Transverse colon (tissue), 4 donors: ENCODE measurements around the gene PNKP. TPM values are rescaled to one million over a fixed set of nuclear protein-coding genes. Genes with fewer than 3 reads are reported as not detected.
"Not testable (repeated sequence)": the region's sequence is repeated elsewhere in the genome, so short reads cannot be mapped to it uniquely, and the experiment has no call there.

Experiments
- DNase-seq: peaks from one replicate; pipeline ENCODE4 v3.0.0-alpha.2; 2019
- H3K27ac ChIP-seq, 4 donors: fragments of 200-600 bp; sonication (generic); 2 replicates each; pipeline ENCODE4 v1.5.1; 2016 to 2018; ENCODE audit warnings: inconsistent platforms in 4 of 4
- H3K27me3 ChIP-seq: fragments of 200-600 bp; sonication (generic); 2 replicates; pipeline ENCODE4 v1.5.1; 2017; ENCODE audit warnings: inconsistent platforms
- H3K36me3 ChIP-seq, 4 donors: fragments of 200-600 bp; sonication (generic); 2 replicates each; pipeline ENCODE4 v1.5.1; 2017 to 2019; ENCODE audit warnings: inconsistent platforms in 4 of 4
- H3K4me1 ChIP-seq, 4 donors: fragments of 200-600 bp; sonication (generic); 2 replicates each; pipeline ENCODE4 v1.5.1; 2017 to 2020; ENCODE audit warnings: inconsistent platforms in 4 of 4
- H3K4me3 ChIP-seq, 4 donors: fragments of 200-600 bp; sonication (generic); 1 replicate in 1 of 4; 2 replicates in 3 of 4; pipeline versions ENCODE4 v1.5.1 to v1.6.1; 2017 to 2019; ENCODE audit warnings: inconsistent platforms in 4 of 4
- H3K9me3 ChIP-seq, 2 donors: fragments of 200-600 bp; sonication (generic); 2 replicates each; pipeline ENCODE4 v1.5.1; 2017 to 2019; ENCODE audit warnings: inconsistent platforms in 2 of 2
- CTCF ChIP-seq, 5 experiments: fragments of 200-600 bp in 3 of 5; fragments of 450-650 bp in 2 of 5; sonication (generic) in 3 of 5; IDR thresholded peaks; 1 replicate in 2 of 5; 2 replicates in 3 of 5; pipeline ENCODE4 v1.5.1; 2016 to 2017; ENCODE audit warnings: antibody characterized with exemption in 5 of 5, inconsistent platforms in 3 of 5, mild to moderate bottlenecking in 2 of 5, moderate library complexity in 1 of 5
- EP300 ChIP-seq: sonication (generic); formaldehyde crosslinking; IDR thresholded peaks from one replicate; pipeline ENCODE4 v1.6.1; 2017; ENCODE audit warnings: antibody characterized with exemption, low read depth
- POLR2A ChIP-seq: fragments of 450-650 bp; IDR thresholded peaks from one replicate; pipeline ENCODE4 v1.6.1; 2016; ENCODE audit warnings: antibody characterized with exemption, mild to moderate bottlenecking, moderate library complexity
- POLR2AphosphoS5 ChIP-seq, 3 donors: sonication (generic); formaldehyde crosslinking; IDR thresholded peaks; one replicate each; pipeline ENCODE4 v1.6.1; 2016; ENCODE audit warnings: antibody characterized with exemption in 3 of 3
- WGBS, 2 donors: methylation state at CpG; one replicate each; pipeline ENCODE4 v1.1.5; 2018; ENCODE audit warnings: low coverage in 1 of 2; 5-methylcytosine and 5-hydroxymethylcytosine counted together
- in situ Hi-C, 4 donors: fragments of 200-750 bp; cut with MboI; loops; one replicate each; pipeline versions ENCODE4 v1.15.0 to v1.15.1; 2017; ENCODE audit warnings: low sequenced_read_pairs in 3 of 4, low pct_ligation_motif_present in 1 of 4, low pct_unique_long_range_greater_than_20kb in 1 of 4
- intact Hi-C: fragments of 100-400 bp; cut with DNase I; formaldehyde crosslinking; loops from one replicate; pipeline ENCODE4 v1.15.1; 2023; ENCODE audit warnings: low total_unique reads
- total RNA-seq, 4 donors: library from RNA; depleted of rRNA; stranded (reverse); fragments of >200 nt; gene quantifications; one replicate each; pipeline ENCODE4 v1.1.0, GENCODE V29; 2016

Gene PNKP
- total RNA-seq, 4 donors from 2014 or later = 60.8 to 128 (median 99.6) TPM

GRCh38 chr19:49827034-49827433 is 40.3 kb downstream of the PNKP start:
- DNase-seq = no peak
- Histone ChIP-seq H3K27me3 (no peaks in the 10 kb centered on the region), H3K4me1 (no peaks in the 10 kb centered on the region), H3K9me3 (no peaks in the 10 kb centered on the region), H3K27ac (no peak overlapping the region), H3K36me3 (peaks cover 0 to 14% (median 3%) of the 10 kb centered on the region in 4 donors), H3K4me3 (no peak overlapping the region)
- intact Hi-C loops (no loop called here), in situ Hi-C loops (no loop called here)
- 88 to 93% methylated on average over 7 to 14 of the region's 14 CpGs for WGBS, 2 donors
- TF ChIP-seq POLR2AphosphoS5 (IDR thresholded peaks at IDR 0.05) = no peak
- no peak for TF ChIP-seq EP300
- TF ChIP-seq CTCF (IDR thresholded peaks at IDR 0.05) = no peak
- TF ChIP-seq POLR2A = no peak

- DNase-seq = no peak
- no peaks in the 10 kb centered on the region for H3K27me3 ChIP-seq
- in situ Hi-C loops = no loop called here
- WGBS, 2 donors = 87 to 100% methylated on average over 2 to 6 of the region's 6 CpGs
- peaks cover 0 to 7% (median under 1%) of the 10 kb centered on the region in 4 donors for H3K4me1 ChIP-seq
- peaks cover 0 to 4% (median 0%) of the 10 kb centered on the region in 4 donors for H3K36me3 ChIP-seq
- TF ChIP-seq EP300 = no peak
- TF ChIP-seq CTCF (IDR thresholded peaks at IDR 0.05) = no peak
- no peak for TF ChIP-seq POLR2A
- no peak for TF ChIP-seq POLR2AphosphoS5 (IDR thresholded peaks at IDR 0.05)
- no peak overlapping the region for H3K27ac ChIP-seq
- intact Hi-C loops = no loop called here
- H3K4me3 ChIP-seq = no peak overlapping the region
- H3K9me3 ChIP-seq = no peaks in the 10 kb centered on the region
Measured at GRCh38 chr19:49824662-49825061, 42.7 kb downstream of the PNKP start.

- H3K9me3 ChIP-seq = no peaks in the 10 kb centered on the region
- 82 to 91% methylated on average over 8 to 12 of the region's 12 CpGs for WGBS, 2 donors
Measured at GRCh38 chr19:49823472-49823871, 43.9 kb downstream of the PNKP start.

GRCh38 chr19:49820125-49820524 is 47.3 kb downstream of the PNKP start:
- WGBS, 2 donors = 60 to 64% methylated on average over 2 to 10 of the region's 10 CpGs
- DNase-seq = no peak

More at GRCh38 chr19:49823472-49823871, 43.9 kb downstream of the PNKP start:
- in situ Hi-C loops (no loop called here), intact Hi-C loops (no loop called here)
- Histone ChIP-seq H3K27ac (no peak overlapping the region), H3K27me3 (no peaks in the 10 kb centered on the region), H3K36me3 (peaks cover 0 to 4% (median 0%) of the 10 kb centered on the region in 4 donors), H3K4me1 (peaks cover 8 to 17% (median 12%) of the 10 kb centered on the region in 4 donors), H3K4me3 (no peak overlapping the region)
- TF ChIP-seq CTCF (IDR thresholded peaks at IDR 0.05) (no peak), POLR2A (no peak), EP300 (no peak), POLR2AphosphoS5 (IDR thresholded peaks at IDR 0.05) (no peak)
- DNase-seq = no peak

GRCh38 chr19:49819452-49820115 is 47.8 kb downstream of the PNKP start:
- Histone ChIP-seq H3K27ac (peak overlapping the region in 1 of 4 donors; percentile 94), H3K4me3 (peak overlapping the region in 2 of 4 donors; percentile 75 to 80), H3K4me1 (peaks cover 12 to 25% (median 14%) of the 10 kb centered on the region in 4 donors)
- H3K36me3 ChIP-seq, DNase-seq, H3K27me3 ChIP-seq, H3K9me3 ChIP-seq: not testable (repeated sequence)
- in situ Hi-C loops (loop anchor here in 1 of 4 donors (10.0 kb wide), 1 partner anchor 45 kb away; the partner anchor contains the start of gene PNKP), intact Hi-C loops (loop anchor here (5.0 kb wide), 1 partner anchor 33 kb away; the partner anchor contains the start of gene PTOV1)
- 80 to 85% methylated on average over 7 of the region's 7 CpGs for WGBS, 2 donors

More at GRCh38 chr19:49820125-49820524, 47.3 kb downstream of the PNKP start:
- Histone ChIP-seq H3K4me3 (no peak overlapping the region), H3K36me3 (peaks cover 0 to 4% (median 0%) of the 10 kb centered on the region in 4 donors), H3K9me3 (no peaks in the 10 kb centered on the region), H3K27ac (no peak overlapping the region), H3K4me1 (peaks cover 12 to 25% (median 14%) of the 10 kb centered on the region in 4 donors), H3K27me3 (no peaks in the 10 kb centered on the region)
- TF ChIP-seq POLR2A (no peak), CTCF (IDR thresholded peaks at IDR 0.05) (no peak), POLR2AphosphoS5 (IDR thresholded peaks at IDR 0.05) (no peak), EP300 (no peak)
- in situ Hi-C loops (no loop called here), intact Hi-C loops (no loop called here)
